H9 (cell line): ENCODE results near the gene DNHD1. TPM values are rescaled to one million over a fixed set of nuclear protein-coding genes. Genes with fewer than 3 reads are reported as not detected.
A peak's percentile ranks its signal among the peaks of the same experiment; 100 is the strongest.

Experiments
- DNase-seq: peaks from one replicate; pipeline ENCODE4 v3.0.0-alpha.2; 2017
- H2AFZ ChIP-seq: one replicate; pipeline ENCODE4 v1.6.1; 2013; ENCODE audit warnings: mild to moderate bottlenecking, low read length, control low read depth, moderate library complexity
- H2AK5ac ChIP-seq: 2 replicates; pipeline ENCODE4 v1.6.1; 2013; ENCODE audit warnings: low read length, control low read depth, mixed read lengths; ENCODE audit not compliant: insufficient read length
- H2BK120ac ChIP-seq: one replicate; pipeline ENCODE4 v1.6.1; 2013; ENCODE audit warnings: low read depth, mild to moderate bottlenecking, low read length, control low read depth, inconsistent platforms; ENCODE audit not compliant: poor library complexity, severe bottlenecking
- H2BK12ac ChIP-seq: 2 replicates; pipeline ENCODE4 v1.6.1; 2013; ENCODE audit warnings: low read length, control low read depth, mixed read lengths, low read depth; ENCODE audit not compliant: insufficient read length
- H2BK15ac ChIP-seq: 2 replicates; pipeline ENCODE4 v1.6.1; 2013; ENCODE audit warnings: low read depth, low read length, control low read depth
- H2BK20ac ChIP-seq: one replicate; pipeline ENCODE4 v1.6.1; 2013; ENCODE audit warnings: low read depth, mild to moderate bottlenecking, low read length, control low read depth, inconsistent platforms; ENCODE audit not compliant: poor library complexity, severe bottlenecking
- H2BK5ac ChIP-seq: 2 replicates; pipeline ENCODE4 v1.6.1; 2013; ENCODE audit warnings: low read length, control low read depth, mixed read lengths; ENCODE audit not compliant: insufficient read length
- H3K14ac ChIP-seq: 2 replicates; pipeline ENCODE4 v1.6.1; 2013; ENCODE audit warnings: low read length, control low read depth; ENCODE audit not compliant: insufficient read depth
- H3K18ac ChIP-seq: 2 replicates; pipeline ENCODE4 v1.6.1; 2013; ENCODE audit warnings: low read depth, mild to moderate bottlenecking, mixed read lengths, low read length, control low read depth; ENCODE audit not compliant: insufficient read length
- H3K23ac ChIP-seq: 2 replicates; pipeline ENCODE4 v1.6.1; 2013; ENCODE audit warnings: low read length, control low read depth, mixed read lengths, low read depth; ENCODE audit not compliant: insufficient read length
- H3K23me2 ChIP-seq: 2 replicates; pipeline ENCODE4 v1.6.1; 2013; ENCODE audit warnings: low read depth, mild to moderate bottlenecking, mixed read lengths, low read length, control low read depth; ENCODE audit not compliant: insufficient read length, poor library complexity, severe bottlenecking
- H3K27ac ChIP-seq: 2 replicates; pipeline ENCODE4 v1.5.1; 2013; ENCODE audit warnings: low read length, control low read depth, mixed read lengths, low read depth; ENCODE audit not compliant: insufficient read length
- H3K27me3 ChIP-seq: 2 replicates; pipeline ENCODE4 v1.6.1; 2013; ENCODE audit warnings: low read length, control low read depth, inconsistent platforms; ENCODE audit not compliant: insufficient read depth
- H3K4ac ChIP-seq: 2 replicates; pipeline ENCODE4 v1.6.1; 2013; ENCODE audit warnings: low read depth, mild to moderate bottlenecking, control low read depth, inconsistent platforms, low read length, moderate library complexity
- H3K4me1 ChIP-seq: 2 replicates; pipeline ENCODE4 v1.6.1; 2013; ENCODE audit warnings: low read length, control low read depth, inconsistent platforms; ENCODE audit not compliant: insufficient read depth
- H3K4me2 ChIP-seq: 2 replicates; pipeline ENCODE4 v1.6.1; 2013; ENCODE audit warnings: low read length, control low read depth, mixed read lengths; ENCODE audit not compliant: insufficient read length, insufficient read depth
- H3K56ac ChIP-seq: 2 replicates; pipeline ENCODE4 v1.6.1; 2013; ENCODE audit warnings: low read depth, mild to moderate bottlenecking, mixed read lengths, low read length, control low read depth; ENCODE audit not compliant: insufficient read length
- H3K79me1 ChIP-seq: 2 replicates; pipeline ENCODE4 v1.6.1; 2013; ENCODE audit warnings: low read depth, mild to moderate bottlenecking, moderate library complexity, low read length, control low read depth, inconsistent platforms; ENCODE audit not compliant: insufficient read depth, poor library complexity, severe bottlenecking
- H3K79me2 ChIP-seq: 2 replicates; pipeline ENCODE4 v1.6.1; 2013; ENCODE audit warnings: low read length, control low read depth, inconsistent platforms; ENCODE audit not compliant: insufficient read depth
- H3K9ac ChIP-seq: 2 replicates; pipeline ENCODE4 v1.6.1; 2013; ENCODE audit warnings: low read length, control low read depth, mixed read lengths; ENCODE audit not compliant: insufficient read length; ENCODE audit errors: extremely low read depth
- H3K9me3 ChIP-seq: one replicate; pipeline ENCODE4 v1.6.1; 2013; ENCODE audit warnings: low read depth, low read length, inconsistent platforms; ENCODE audit not compliant: control insufficient read depth
- H3T11ph ChIP-seq: one replicate; pipeline ENCODE4 v1.6.1; 2013; ENCODE audit warnings: mild to moderate bottlenecking, low read length, control low read depth, inconsistent platforms
- H4K20me1 ChIP-seq: one replicate; pipeline ENCODE4 v1.6.1; 2013; ENCODE audit not compliant: control insufficient read depth, insufficient read length, insufficient read depth
- H4K5ac ChIP-seq: 2 replicates; pipeline ENCODE4 v1.6.1; 2013; ENCODE audit warnings: low read depth, mild to moderate bottlenecking, mixed read lengths, low read length, control low read depth; ENCODE audit not compliant: insufficient read length
- H4K8ac ChIP-seq: replicated peaks from 2 replicates; pipeline ENCODE4 v1.6.1; 2013; ENCODE audit warnings: low read length, control low read depth, mixed read lengths, low read depth; ENCODE audit not compliant: insufficient read length
- H4K91ac ChIP-seq: 2 replicates; pipeline ENCODE4 v1.6.1; 2013; ENCODE audit warnings: low read depth, mild to moderate bottlenecking, moderate library complexity, mixed read lengths, low read length, control low read depth; ENCODE audit not compliant: insufficient read length
- H3K27ac Mint-ChIP-seq, 3 experiments: 2 replicates in 2 of 3; 3 replicates in 1 of 3; pipeline ENCODE4 v1.8.0; 2020 to 2021; ENCODE audit warnings: mixed read lengths in 3 of 3, mild to moderate bottlenecking in 1 of 3, moderate library complexity in 1 of 3
- H3K27me3 Mint-ChIP-seq: 2 replicates; pipeline ENCODE4 v1.8.0; 2021; ENCODE audit warnings: low read depth, mild to moderate bottlenecking, moderate library complexity, mixed read lengths
- H3K36me3 Mint-ChIP-seq, 3 experiments: 2 replicates in 2 of 3; 3 replicates in 1 of 3; pipeline ENCODE4 v1.8.0; 2020 to 2021; ENCODE audit warnings: low read depth in 3 of 3, mixed read lengths in 3 of 3; ENCODE audit not compliant: insufficient read depth in 1 of 3
- H3K4me1 Mint-ChIP-seq, 2 experiments: 2 replicates each; pipeline ENCODE4 v1.8.0; 2020; ENCODE audit warnings: mixed read lengths in 2 of 2
- H3K4me3 Mint-ChIP-seq, 2 experiments: 2 replicates in 1 of 2; 3 replicates in 1 of 2; pipeline ENCODE4 v1.8.0; 2020 to 2021; ENCODE audit warnings: mild to moderate bottlenecking in 2 of 2, mixed read lengths in 2 of 2, moderate library complexity in 1 of 2
- H3K9me3 Mint-ChIP-seq, 2 experiments: 2 replicates in 1 of 2; 3 replicates in 1 of 2; pipeline ENCODE4 v1.8.0; 2020; ENCODE audit warnings: mild to moderate bottlenecking in 2 of 2, mixed read lengths in 2 of 2, moderate library complexity in 1 of 2
- CTCF ChIP-seq: fragments of 200-600 bp; sonication (generic); conservative IDR thresholded peaks from 3 replicates; pipeline ENCODE4 v1.8.0; 2021; ENCODE audit warnings: antibody characterized with exemption, mild to moderate bottlenecking
- WGBS: extraction: QIAGEN DNeasy Blood & Tissue Kit; methylation state at CpG from one replicate; pipeline ENCODE4 v1.1.7; 2013; ENCODE audit warnings: missing lambda C conversion rate, low lambda C conversion rate, mixed read lengths; ENCODE audit not compliant: insufficient read length; ENCODE audit errors: extremely low coverage; 5-methylcytosine and 5-hydroxymethylcytosine counted together
- total RNA-seq: library from RNA; stranded (reverse); gene quantifications from 2 replicates; pipeline ENCODE4 v1.2.1, GENCODE V29; 2021

Gene DNHD1
- total RNA-seq, 1 experiment from 2014 or later: 3.5 TPM

- no peak overlapping the region for H3K9ac ChIP-seq
- no peak overlapping the region for H3K18ac ChIP-seq
- Mint-ChIP-seq H3K4me1 (peaks cover 0 to 5% of the 10 kb centered on the region in 2 experiments; a peak in 1 of 4 replicates), H3K36me3 (no peaks in the 10 kb centered on the region), H3K27ac (0 out of 7 replicates have a peak overlapping the region, but pooled peaks of 1 of the 3 experiments have one; percentile 8), H3K4me3 (no peak overlapping the region), H3K9me3 (no peaks in the 10 kb centered on the region), H3K27me3 (no peaks in the 10 kb centered on the region; the same call in 1 of the 2 replicates)
- H4K8ac ChIP-seq: no peak overlapping the region
- WGBS: no CpG with 5 or more reads among the region's 11 CpGs
- H4K20me1 ChIP-seq: no peaks in the 10 kb centered on the region
- H3T11ph ChIP-seq: no peak overlapping the region
- H2AK5ac ChIP-seq: no peak overlapping the region
- no peaks in the 10 kb centered on the region for H3K79me1 ChIP-seq
- DNase-seq: no peak
- no peak overlapping the region for H3K27ac ChIP-seq
- H3K14ac ChIP-seq: no peak overlapping the region
- H3K23me2 ChIP-seq: no peaks in the 10 kb centered on the region
- no peaks in the 10 kb centered on the region for H3K79me2 ChIP-seq
- H3K4me2 ChIP-seq: no peak overlapping the region
- no peak for TF ChIP-seq CTCF
- no peak overlapping the region for H4K5ac ChIP-seq
- H4K91ac ChIP-seq: no peak overlapping the region
- no peak overlapping the region for H3K23ac ChIP-seq
- H3K9me3 ChIP-seq: no peaks in the 10 kb centered on the region
- H2AFZ ChIP-seq: no peak overlapping the region
- H2BK15ac ChIP-seq: no peak overlapping the region
- H2BK120ac ChIP-seq: no peak overlapping the region
- H3K27me3 ChIP-seq: no peaks in the 10 kb centered on the region
- no peak overlapping the region for H2BK20ac ChIP-seq
- no peaks in the 10 kb centered on the region for H3K4me1 ChIP-seq
- no peak overlapping the region for H3K4ac ChIP-seq
- H2BK12ac ChIP-seq: no peak overlapping the region
- H3K56ac ChIP-seq: no peak overlapping the region
- H2BK5ac ChIP-seq: no peak overlapping the region
Observed at GRCh38 chr11:6557063-6557462, 60.0 kb downstream of the DNHD1 start.
